ENCODE measurements around the gene TTC7B.

The TTC7B gene

DNA sequence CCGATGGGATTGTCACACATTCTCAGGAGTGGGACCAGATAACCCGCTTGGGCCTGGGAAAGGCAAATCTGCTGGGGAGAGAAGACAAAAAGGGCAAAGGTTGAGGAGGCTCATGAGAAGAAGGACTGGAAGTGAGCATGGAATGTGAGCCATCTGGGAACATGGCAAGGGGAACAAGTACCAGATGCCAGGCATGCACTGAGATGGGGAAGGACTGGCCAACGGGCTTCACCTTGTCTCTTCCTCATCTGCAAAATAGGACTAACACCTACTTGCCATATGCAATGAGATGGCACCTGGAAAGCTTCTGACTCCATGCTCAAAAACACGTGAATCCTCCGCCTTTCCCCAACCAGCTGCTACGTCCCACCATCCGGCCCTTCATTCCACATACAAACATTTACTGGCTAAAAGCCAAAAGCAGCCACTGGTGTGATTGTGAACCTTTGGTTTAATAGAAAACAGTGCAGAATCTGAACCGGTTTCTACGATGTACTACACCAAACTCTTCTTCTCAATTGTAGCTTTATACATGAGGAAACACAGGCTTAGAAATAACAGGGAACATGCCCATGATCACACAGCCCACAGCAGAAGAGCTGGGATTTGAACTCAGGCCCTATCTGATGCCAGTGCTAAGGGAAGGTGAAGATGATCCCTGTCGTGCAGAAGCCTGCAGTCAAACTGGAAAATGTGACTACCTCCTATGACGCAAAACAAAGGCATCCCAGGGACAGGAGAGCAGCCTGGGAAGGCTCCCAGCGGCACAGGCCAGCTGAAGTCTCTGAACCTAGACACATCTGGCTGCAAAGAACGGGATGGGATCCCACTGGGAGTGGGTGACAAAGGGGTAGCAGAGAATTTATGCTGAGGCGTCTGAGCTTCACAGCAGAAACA is 112.1 kb downstream of the TTC7B start:
- DNase-seq (ENCODE audit: low spot score): peak; percentile 30

DNA sequence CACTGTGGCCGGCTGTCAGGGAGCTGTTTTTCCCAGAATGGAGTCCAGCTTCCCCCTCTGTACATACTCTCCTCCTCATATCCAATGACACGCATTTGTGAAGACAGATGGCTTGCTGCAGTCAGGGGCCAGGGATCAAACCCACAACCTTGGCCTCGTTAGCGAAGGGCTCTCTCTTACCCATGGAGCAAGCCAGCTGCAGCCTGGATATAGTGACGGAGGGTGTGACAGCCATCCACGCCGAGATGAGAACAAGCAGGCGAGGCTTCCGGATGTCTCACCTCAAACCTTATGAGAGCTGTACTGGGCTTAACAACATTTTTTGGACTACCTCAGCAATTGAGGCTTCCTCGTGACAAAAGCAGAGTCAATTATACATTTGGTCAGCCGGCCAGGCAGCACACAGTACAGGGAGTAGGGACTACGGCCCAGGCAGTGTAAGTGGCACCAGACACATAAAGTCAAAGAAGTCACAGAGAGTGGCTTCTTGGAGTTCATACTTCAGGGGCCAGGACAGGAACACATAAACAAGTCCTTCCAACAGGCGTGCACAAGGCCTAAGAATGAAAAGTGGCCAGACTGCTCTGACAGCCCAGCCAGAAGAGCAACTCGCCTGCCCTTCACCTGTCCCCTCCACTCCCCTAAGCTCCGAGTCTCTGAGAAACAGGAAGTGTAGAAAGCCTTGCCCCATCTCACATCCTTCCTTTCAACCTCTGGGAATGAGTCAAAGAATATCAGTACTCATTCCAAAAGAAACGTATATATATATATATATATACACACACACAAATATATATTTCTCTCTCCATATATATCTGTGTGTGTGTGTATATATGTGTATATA is 115.1 kb downstream of the TTC7B start:
- DNase-seq (ENCODE audit: low spot score): no peak

DNA sequence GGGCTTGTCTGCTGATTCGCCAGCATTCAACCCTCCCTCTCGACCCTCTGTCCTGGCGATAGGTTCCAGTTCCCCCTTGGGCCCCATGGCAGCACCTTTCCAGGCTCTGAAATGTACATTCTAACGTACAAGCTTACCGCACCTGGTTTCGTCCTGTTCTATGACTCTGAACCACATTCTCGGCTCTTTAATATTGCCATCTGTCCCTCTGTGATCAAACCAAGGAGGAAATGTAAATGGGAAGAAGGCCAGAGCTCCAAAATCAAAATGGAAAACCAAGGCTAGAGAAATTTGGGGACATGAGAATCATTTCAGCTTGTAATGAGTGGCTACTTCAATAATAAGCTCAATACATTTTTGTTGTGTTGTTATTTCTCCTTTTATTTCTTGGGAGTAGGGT is 117.2 kb downstream of the TTC7B start:
- DNase-seq (ENCODE audit: low spot score): no peak

DNA sequence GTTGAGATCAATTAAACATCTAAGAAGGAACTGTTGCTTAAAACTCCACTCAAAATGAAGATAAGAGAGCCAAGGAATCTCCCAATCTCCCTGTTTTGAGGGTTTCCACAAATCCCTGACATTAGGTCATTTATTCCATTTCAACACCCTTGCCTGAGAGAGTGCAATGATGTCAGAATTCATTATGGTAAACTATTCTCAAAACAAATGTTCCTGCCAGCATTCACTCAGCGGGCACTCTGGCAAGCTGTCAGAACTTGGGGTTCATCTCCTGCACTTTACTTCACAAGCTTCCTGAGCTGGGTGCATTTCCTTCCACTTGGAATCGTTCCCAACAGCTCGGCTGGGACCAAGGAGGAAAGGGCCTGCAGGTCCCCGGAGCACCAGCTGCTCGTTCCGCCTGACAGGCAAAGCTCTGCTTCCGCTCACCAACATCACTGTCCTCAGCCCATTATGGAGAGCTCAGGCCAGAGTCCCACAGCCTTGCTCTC is 117.8 kb downstream of the TTC7B start:
- no peak for DNase-seq (ENCODE audit: low spot score)

DNA sequence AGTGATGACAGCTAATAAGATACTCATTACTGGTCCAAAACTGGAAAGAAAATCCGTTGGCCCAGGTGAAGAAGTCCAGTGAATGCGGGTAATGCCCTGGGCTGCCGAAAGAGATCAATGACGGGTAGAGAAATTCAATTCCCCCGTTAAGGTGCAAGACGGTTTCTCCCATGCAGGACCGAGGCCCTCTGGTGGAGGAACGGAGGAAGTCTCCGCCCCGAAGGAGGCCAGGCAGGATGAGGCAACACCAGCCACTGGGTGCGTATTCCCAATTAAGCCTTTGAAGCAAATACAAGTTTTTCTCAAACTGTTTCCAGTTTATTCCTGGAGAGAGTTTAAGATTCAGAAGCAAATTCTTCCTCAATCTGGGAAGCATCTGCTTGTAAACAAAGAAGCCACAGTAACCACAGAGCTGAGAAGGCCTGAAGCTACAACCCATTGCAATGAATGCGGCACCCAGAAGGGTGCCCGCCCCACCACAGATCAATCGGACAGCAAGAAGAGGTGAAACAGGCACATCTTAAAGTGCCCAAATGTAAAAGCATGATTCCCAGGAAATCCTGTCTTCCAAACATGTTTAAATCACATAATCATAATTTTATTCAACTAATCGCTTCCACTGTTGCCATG is 118.5 kb downstream of the TTC7B start:
- DNase-seq (ENCODE audit: low spot score): peak; percentile 83

DNA sequence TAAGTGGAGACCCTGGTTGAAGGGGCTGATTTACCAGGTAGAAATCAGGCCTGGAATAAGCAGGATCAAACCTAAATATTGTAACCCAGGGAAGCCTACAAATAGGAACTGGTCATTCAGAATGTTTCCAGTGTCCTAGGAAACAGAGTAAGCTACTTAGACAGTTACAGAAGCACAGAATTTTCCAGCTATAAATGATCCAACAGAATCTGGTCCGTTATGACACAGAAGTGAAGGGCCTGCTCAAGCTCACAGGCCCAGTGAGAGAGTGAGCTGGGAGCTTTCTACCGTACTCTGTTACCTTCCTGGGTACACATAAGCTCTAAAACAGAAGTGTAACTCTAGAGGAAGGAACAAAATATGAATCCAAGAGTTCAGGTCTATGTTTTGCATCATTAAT is 119.1 kb downstream of the TTC7B start:
- DNase-seq (ENCODE audit: low spot score): no peak

DNA sequence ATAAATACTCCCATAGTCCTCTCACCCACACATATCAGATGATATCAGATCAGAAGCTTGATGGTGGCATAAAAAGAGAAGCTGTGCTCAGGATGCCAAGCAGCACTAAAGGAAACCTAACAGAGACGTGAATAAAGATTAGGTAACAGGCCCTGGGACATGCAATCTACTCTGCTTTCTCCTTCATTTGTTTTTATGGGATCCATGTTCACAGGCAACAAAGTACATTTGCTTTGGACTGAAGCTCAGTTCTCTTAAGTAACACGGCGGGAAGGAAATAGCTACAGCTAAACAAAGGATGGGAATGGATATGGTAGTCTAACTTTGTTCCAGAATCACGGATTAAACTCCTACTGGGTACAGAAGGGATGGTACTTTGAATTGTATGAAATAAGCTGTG is 119.5 kb downstream of the TTC7B start:
- DNase-seq (ENCODE audit: low spot score): no peak

DNA sequence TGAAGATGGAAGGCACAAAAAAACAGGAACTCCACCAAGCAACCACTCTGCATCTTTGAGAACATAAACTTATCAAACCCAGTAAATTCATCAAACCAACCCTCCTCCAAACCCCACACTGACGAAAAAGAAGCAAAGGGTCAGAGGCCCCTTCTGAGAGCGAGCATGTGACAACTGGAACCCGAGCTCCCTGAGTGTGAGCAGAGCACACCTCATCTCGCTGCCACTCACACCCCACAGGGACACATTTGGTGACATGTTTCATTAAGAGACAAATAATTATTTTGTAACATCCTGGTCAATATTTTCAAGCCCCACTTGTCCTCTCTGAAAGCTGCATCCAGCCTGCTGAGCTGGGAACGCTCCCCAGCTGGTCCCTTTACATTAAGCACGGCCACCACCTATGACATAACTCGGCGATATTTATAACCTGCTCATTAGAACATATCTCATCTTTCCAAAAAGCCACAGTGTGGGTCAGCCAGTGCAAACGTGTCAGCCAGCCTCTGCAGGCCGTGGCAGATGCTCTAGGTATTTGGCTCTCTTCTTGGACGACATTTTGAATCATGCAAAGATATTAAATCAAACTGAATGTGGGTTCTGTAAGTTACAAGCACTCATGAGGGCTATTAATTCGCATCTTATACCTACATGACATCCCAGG is 120.1 kb downstream of the TTC7B start:
- DNase-seq (ENCODE audit: low spot score): no peak

DNA sequence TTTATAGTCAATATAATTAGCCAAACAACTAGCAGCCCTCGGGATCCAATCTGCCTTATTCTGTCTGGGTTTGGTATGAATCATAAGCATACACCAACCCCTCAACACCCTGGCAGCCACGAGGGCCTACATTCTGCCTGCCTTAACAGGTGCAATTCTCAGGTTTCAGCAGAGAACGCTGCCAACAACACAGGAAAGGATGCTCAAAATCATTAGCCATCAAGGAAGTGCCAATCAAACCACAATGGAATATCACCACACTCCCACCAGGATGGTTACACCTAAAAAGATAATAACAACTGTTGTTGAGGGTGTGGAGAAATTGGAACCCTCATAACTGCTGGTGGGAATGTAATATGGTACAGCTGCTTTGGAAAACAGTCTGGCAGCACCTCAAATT is 122.8 kb downstream of the TTC7B start:
- no peak for DNase-seq (ENCODE audit: low spot score)

DNA sequence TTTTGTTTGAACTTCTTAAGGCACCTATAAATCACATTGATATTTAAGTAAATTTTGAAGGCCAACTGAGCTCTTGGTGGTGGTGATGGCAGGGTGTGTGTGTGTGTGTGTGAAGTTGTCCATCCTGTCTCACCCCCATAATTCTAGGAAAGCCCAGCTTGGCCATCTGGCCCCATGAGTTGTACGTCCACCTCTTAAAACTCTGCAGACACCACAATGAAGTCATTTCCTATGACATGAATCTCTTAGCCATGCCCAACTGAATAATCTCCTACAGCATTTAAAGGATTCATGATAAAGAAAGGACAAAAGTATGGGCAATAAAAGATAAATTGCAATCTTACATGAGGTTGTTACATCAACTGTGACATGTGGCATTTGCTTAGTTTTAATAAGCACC is 123.4 kb downstream of the TTC7B start:
- DNase-seq (ENCODE audit: low spot score): no peak

DNA sequence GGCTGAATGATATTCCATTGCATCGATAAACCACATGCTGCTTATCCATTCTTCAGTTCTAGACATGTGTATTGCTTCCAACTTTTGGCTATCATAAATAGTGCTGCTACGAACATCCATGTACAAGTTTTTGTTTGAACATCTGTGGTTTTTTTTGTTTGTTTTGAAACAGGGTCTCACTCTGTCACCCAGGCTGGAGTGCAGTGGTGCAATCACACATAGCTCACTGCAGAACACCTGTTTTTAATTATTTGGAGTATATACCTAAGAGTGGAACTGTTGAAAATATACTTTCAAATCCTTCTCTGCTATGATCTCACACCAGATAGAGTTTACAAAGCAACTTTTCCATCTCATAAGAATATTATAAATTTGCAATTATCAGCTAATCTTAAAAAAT is 124.2 kb downstream of the TTC7B start:
- no peak for DNase-seq (ENCODE audit: low spot score)

DNA sequence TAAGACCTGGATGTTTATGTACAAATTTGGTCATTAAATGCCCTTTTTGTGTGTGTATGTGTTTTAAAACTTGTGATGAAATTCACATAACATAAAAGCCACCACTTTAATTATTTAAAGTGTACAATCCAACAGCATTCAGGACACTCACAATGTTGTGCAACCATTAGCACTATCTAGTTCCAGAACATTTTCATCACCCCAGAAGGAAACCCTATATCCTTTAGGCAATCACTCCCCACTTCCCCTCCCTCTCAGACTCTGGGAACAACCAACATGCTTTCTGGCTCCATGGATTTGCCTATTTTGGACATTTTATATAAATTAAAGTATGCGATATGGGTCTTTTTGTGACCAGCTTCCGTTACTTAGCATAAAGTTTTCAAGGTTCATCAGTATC is 124.6 kb downstream of the TTC7B start:
- no peak for DNase-seq (ENCODE audit: low spot score)

DNA sequence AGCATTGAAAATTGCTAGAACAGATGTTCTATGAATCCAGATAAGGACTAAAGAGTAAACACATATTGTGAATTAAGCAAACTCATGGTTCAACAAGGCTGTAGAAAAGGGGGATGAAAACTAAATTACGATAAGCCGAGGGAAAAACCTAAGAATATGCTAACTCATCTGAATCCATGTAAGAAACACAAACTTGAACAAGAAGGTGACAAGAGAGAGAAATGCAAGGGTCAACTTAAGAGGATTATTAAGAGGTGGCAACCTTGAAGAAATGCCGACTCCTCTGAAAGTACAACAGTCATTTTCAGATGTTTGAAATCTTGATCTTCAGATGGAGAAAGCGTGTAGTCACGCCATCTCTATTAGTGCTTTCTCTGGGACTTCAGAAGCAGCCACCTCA is 128.6 kb downstream of the TTC7B start:
- DNase-seq (ENCODE audit: low spot score): no peak

DNA sequence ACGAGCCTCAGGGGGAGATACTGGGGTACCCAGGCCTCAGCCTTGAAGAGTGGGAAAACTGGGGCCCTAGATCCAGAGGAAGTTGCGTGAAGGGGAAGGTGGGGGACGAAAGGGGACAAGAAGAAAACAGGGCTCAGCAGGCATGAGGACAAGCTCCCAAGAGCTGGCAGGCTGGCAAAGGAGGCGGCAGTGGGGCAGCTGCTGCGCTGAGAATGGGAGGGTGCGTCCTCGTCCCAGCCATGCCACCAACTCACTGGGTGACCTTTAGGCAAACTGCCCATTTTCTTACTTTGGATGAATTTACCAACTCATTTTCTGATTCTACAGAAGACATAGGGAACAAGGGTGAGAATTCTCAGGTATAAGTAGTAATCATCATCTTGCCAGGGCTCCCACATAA is 133.6 kb downstream of the TTC7B start:
- DNase-seq (ENCODE audit: low spot score): no peak

DNA sequence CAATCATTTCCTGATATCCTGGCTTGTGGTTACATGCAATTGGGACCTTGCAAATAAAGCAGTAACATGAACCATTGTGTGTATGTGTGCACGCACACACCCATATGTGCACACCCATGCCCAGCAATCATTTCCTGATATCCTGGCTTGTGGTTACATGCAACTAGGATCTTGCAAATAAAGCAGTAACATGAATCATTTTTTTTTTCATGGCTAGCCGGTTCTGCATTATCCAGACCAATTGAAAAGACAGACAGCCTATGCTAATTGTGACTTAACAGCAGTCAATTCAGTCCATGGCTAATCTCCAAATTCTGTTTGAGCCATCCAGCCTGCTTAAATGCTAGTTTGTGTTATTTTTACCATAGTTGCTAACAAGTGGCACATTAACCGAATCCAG is 134.3 kb downstream of the TTC7B start:
- no peak for DNase-seq (ENCODE audit: low spot score)

DNA sequence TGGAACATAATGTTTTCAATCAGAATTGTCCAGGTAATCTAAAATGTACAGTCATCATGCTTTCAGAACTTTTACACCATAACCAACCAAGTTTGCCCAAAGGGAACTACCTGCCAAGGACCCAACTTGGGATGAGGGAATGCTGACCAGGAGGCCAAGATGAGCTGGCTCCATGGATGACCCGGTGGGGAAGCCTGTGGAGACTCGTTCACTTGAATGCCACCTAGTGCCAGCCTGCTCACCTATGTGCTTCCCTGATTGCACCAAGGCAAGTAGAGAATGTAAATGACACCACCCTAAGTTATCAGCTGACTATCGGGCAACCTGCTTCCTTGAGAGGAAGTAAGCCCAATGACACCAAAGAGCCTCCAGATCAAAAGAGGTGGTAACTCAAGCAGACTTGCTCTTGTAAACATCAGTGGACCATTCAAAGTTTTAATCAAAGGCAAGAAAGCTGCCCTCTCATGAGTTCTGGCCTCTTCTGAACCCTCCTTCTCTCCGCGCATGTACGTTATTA is 137.3 kb downstream of the TTC7B start:
- DNase-seq (ENCODE audit: low spot score): no peak

DNA sequence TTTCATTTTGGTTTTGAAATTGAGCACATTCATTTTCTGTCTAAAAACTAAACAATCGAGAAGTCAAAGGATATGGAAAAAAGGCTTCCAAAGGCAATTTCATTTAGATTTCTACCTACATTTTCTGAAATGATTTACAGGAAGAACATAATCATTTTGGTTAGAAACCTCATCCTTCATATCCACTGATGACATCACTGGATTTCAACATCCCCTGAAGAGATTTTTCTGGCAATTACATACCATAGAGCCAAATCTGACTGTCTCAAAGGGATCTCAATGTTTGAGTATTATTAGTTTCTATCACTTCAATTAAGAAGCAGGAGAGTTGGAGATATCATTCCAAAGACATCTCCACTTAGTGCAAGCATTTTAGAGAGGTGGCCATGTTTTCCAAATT is 137.8 kb downstream of the TTC7B start:
- no peak for DNase-seq (ENCODE audit: low spot score)

DNA sequence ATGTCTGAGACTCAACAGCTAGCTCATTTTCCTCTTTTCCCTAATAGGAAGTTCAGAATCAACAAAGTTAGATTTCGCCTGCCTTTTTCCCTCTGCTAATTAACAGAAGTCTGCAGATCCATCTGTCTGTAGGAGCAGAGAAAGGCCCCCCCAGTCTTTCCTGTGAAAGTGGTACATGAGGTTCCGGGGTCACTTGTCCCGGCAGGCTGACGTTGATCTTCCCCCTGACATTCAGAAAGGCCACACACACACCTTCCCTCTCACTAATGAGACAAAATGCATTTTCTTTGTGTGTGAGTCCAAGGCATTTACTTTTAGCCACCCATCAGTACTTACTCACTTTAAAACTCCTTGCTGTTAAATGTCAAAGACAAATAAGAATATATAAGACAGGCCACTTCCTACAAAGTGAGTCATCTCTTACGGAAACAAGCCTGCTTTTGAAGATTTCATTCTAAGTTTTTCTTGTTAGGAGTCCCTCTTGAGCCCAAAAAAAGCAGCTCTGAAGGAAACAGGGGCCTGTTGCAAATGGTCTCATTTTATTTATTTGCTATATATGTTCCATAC is 138.7 kb downstream of the TTC7B start:
- no peak for DNase-seq (ENCODE audit: low spot score)

DNA sequence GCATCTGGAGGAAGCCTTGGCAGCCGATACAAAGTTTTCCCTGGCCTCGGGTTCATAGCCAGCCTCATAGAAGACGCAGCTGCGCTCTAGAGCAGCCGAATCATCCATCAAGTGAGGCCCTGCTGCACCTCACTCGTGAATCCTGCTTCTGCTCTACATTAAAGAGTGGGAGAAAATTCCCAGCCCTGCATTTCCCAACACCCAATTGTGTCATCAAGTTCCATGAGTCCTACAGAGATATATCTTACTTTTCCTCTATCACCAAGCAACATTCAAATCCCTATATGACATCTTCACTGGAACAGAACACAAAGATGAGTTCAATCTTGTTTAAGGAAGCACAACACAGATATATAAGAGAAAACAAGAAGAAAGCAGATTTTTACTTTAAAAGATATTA is 139.3 kb downstream of the TTC7B start:
- DNase-seq (ENCODE audit: low spot score): no peak

DNA sequence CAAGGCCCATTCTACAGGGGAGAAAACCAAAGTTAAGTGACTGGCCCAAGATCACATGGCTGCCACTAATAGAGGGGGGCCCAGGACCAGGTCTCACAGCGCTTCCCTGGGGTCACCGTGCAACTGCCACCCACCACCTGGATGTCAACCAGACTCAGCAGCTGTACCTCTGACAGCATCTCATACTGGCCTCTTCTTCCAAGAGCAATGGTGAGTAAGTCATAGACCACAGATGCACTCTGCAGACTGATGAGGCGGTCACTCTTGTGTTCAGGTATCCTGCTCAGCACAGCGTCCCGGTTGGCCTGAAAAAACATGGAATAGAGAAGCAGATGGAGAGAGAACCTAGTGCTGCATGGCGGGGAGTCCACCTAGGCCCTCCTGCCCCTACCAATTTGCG is 139.9 kb downstream of the TTC7B start:
- no peak for DNase-seq (ENCODE audit: low spot score)

DNA sequence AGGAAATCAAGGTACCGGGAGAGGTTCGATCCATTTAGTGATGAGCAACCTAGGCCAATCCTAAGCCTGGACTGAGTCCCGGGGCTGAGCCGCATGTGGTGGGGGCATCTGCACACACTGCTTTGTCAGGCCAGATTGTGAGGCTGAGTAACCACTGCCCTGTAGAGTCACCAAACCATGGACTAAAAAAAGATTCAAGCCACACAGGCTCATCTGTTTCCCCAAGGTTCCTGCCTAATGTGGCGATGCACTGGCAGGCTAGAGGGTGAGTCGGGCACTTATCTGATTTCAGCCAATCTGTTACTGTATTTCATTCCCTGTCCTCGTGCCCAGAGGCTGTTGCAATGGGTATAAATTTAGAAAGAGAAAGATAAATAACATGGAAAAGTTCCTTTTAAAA is 140.8 kb downstream of the TTC7B start:
- DNase-seq (ENCODE audit: low spot score): peak; percentile 63

DNA sequence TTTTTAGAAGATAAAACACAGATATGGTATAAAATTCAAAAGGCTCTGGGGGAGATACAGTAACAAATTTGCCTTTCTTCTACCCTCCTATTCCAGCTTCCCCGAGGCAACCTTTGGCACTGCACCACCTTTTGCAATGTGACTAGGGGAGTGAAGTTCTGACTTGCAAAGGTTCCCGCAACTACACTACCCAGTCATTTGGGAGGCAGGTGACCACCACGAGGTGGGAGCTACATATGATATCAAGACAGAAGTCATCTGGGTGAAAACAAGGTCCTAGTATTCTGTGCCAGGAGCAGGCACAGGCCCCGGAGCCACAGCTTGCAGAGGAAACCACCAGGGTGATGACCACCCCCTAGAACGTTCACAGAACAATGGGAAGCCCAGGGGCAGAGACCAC is 141.5 kb downstream of the TTC7B start:
- no peak for DNase-seq (ENCODE audit: low spot score)

All from AG08396 (cell line).